GM19468 (cell line): ENCODE data around the gene UBE4A.

Source experiments
- ATAC-seq: cut with Tn5 transposase; IDR thresholded peaks from one replicate; pipeline ENCODE4 v1.9.1; 2021; ENCODE audit warnings: mild to moderate bottlenecking, moderate library complexity, moderate number of reproducible peaks; ENCODE audit not compliant: unreplicated experiment; ENCODE audit errors: extremely low read depth

The UBE4A gene

DNA sequence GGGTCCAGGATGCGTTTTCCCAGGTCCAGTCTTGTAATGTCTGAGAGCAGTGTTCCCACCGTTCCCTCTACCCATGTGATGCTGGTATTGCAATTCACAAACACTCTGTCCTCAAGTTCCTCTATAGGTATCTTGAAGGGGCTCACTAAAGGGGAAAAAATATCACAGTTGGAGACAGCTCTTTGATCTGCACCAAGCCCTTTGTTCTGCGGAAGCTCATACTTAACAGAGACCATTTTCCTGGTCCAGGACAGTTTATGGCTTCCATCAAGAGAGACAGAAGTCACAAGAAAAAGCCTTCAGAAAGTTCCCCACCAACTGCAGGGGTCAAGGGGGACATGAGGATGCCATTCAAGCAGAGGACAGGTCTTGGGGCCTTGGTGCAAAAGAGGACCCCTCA, 19.0 kb upstream of the UBE4A start:
- no peak for ATAC-seq

DNA sequence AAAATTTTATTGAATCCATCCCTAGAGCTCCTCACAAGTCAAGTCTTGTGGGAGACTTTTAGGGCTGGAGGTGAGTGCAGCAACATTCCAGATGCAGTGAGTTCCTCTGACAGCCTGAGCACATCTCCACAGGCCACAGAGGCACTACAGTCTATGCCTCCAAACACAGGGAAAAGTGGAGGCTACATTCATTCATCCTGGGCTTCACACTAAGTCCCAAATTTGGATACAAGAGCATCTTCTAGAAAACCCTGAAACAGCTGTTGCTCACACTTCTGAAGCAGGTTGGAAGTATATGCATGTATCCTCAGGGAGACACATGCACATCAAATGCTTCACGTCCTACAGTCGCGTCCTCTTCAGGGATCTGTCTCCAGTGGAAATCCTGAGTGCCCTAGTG, 18.1 kb upstream of the UBE4A start:
- no peak for ATAC-seq

GRCh38 chr11:118341815-118342489, 17.4 kb upstream of the UBE4A start:
- ATAC-seq: no peak

DNA sequence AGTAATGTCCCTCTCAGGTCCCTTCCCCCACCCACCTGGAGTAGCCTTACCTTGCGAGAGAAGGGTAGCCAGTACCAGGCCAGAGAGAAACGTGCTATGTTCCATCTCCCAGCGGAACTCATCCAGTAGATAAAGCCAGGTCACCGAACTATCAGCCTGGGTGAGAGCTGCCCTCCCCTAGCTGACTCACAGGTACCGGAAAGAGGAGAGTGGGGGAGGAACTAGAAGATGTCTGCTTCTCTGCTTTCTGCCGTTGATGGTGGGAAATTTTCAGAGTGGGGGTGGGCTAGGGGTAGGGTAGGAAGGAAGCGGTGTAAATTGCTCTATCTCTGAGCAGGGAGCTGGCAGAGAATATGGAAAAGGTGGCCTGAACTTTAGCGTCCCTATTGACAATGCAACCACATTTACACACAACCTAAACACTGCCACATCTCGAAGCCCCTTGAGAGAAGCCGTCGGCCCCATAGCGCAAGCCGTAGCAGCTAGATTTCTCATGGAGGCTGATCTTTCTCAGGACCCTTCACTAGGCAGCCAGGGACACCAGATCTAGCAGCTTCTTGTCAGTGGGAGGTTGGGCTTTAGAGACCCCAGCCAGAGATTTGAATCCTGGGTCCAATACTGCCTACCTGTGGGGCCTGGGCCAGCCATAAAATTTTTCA, 16.8 kb upstream of the UBE4A start, which contains the start of gene CD3D:
TSS of gene CD3D (minus strand) at position 203 of the 659 bp plus-strand sequence. CDS start at position 105, 98 bp downstream.
- ATAC-seq: no peak

DNA sequence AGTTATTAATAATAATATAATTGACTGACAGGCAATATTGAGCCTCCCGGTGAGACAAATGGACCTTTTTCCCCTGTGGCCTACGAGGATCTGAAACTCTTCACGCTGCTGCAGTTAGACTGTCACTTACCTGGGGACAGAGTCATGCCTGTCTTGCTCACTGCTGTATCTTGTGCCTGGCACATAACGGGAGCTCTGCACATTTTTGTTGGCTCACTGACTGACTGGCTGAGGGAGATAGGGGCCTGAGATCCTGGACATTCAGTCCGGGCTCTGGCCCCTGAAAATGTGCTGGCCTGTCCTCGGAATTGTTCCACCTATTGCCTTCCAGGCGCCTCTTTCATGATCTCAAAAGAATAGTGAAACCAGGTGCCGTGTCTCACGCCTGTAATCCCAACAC, 16.2 kb upstream of the UBE4A start:
- ATAC-seq: no peak

- no peak for ATAC-seq
Measured at GRCh38 chr11:118343981-118344515, 15.4 kb upstream of the UBE4A start, which contains the start of gene CD3G. TSS of gene CD3G (plus strand) at chr11:118344344. CDS start at chr11:118344424, 80 bp downstream.

GRCh38 chr11:118349475-118349874, 9.9 kb upstream of the UBE4A start:
- ATAC-seq: no peak

DNA sequence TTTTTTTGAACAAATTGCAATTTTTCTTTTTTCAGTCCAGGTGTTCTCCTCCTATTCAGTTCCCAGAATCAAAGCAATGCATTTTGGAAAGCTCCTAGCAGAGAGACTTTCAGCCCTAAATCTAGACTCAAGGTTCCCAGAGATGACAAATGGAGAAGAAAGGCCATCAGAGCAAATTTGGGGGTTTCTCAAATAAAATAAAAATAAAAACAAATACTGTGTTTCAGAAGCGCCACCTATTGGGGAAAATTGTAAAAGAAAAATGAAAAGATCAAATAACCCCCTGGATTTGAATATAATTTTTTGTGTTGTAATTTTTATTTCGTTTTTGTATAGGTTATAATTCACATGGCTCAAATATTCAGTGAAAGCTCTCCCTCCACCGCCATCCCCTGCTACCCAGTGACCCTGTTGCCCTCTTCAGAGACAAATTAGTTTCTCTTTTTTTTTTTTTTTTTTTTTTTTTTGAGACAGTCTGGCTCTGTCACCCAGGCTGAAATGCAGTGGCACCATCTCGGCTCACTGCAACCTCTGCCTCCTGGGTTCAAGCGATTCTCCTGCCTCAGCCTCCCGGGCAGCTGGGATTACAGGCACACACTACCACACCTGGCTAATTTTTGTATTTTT, 6.2 kb upstream of the UBE4A start:
- no peak for ATAC-seq

DNA sequence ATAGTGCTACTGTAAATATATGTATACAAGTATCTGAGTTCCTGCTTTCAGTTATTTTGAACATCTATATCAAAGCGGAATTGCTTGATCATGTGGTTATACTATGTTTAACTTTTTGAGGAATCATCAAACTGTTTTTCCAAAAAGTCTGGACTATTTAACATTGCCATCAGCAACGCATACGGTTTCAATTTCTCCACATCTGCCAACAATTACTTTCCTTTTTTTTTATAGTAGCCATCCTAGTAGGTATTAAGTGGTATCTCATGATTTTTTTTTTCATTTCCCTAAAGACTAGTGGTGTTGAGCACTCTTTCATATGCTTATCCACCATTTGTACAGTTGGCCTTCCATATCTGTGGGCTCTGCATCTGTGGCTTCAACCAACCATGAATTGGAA, 1.3 kb upstream of the UBE4A start:
- ATAC-seq: no peak

- ATAC-seq: no peak
Measured at GRCh38 chr11:118364956-118365615, 5.7 kb downstream of the UBE4A start.

- no peak for ATAC-seq
Measured at GRCh38 chr11:118366287-118366686, 6.9 kb downstream of the UBE4A start.

DNA sequence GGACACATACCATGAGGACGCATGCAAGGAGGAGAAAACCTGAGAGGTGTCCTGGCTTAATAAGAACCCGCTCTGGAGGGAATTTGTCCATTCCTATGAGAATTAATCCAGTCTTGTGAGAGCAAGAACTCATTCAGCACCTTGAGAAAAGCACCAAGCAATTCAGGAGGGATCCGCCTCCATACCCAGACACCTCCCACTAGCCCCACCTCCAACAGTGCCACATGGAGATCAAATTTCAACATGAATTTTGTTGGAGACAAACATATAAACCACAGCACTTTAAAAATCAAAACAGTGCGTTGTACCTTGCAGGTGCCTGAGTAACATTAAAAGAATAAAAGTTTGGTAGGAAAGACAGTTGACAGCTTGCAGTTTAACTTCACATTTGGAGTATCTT, 11.4 kb downstream of the UBE4A start:
- ATAC-seq: no peak

DNA sequence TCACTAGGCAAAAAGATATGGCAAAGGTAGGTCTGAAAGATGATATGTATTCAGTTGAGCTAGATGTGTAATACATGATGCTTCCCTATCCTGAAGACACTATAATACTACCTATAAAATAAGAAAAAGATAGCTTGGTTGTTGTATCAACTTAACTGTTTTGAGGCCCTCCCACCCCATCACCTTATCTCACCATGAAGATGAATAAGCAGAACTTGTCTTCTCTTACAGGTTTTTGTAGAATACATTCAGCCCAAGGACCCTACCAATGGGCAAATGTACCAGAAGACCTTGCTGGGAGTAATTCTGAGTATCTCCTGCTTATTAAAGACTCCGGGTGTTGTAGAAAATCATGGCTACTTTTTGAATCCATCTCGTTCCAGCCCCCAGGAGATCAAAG, 13.9 kb downstream of the UBE4A start:
- ATAC-seq: no peak

DNA sequence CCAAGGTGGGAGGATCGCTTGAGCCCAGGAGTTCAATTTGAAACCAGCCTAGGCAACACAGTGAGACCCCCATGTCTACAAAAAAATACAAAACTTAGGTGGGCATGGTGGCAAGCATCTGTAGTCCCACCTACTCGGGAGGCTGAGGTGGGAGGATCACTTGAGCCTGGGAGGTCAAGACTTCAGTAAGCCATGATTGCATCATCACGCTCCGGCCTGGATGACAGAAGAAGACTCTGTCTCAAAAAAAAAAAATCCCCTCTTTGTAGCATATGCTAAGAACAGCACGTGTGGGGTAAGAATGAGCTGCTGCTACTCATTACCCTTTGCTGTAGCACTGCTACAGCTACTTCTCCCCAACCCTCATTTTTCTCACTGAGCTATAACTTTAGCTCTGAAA, 14.5 kb downstream of the UBE4A start:
- ATAC-seq: no peak

GRCh38 chr11:118374729-118375128, 15.3 kb downstream of the UBE4A start:
- ATAC-seq: no peak

DNA sequence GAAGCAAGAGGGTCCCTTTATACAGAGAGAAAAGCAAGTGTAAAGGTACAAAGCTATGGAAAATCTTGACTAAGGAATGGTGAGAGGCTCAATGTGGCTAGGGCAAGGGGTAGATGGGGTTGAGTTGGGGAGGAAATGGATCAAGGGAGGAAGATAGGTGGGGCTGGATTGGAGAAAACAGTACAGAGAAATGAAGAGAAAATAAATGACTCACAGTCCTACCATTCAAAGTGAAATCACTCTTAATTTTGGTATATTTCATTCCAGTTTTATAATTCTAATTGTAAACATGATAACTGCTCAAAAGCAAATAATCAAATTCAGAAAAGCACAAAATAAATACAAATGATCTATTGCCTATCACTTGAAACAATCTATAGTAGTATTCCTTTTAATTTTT, 16.6 kb downstream of the UBE4A start:
- ATAC-seq: no peak

DNA sequence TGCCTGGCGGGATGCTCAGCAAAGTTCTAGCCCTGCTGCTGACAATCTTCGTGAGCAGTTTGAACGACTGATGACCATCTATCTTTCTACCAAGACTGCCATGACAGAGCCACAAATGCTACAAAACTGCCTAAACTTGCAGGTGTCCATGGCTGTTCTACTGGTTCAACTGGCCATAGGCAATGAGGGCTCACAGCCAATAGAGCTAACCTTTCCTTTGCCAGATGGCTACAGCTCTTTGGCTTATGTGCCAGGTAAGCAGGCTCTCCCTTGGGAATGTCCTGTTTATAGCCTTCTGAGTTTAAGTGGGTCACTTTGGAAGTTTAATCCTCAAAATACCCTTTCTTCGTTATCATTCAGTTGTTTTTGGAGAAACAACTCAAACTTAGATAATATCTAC, 20.1 kb downstream of the UBE4A start:
- ATAC-seq: no peak

GRCh38 chr11:118380571-118380970, 21.2 kb downstream of the UBE4A start:
- ATAC-seq: no peak

DNA sequence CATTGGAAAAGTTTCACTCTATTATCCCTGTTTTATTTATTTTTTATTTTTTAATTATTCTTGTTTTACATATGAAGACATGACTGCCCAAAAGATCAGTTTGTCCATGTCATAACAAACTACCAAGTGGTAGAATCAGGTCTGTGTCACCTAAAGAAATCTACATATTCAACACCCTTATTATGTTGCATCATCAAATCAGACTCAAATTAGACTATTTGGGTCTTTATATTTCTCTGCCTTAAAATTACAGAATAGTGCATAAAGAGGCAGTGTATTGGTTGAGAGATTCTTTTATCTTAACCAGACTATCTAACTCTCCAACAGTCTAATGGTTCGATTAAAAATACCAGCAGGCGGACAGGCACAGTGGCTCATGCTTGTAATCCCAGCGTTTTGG, 23.6 kb downstream of the UBE4A start:
- no peak for ATAC-seq

DNA sequence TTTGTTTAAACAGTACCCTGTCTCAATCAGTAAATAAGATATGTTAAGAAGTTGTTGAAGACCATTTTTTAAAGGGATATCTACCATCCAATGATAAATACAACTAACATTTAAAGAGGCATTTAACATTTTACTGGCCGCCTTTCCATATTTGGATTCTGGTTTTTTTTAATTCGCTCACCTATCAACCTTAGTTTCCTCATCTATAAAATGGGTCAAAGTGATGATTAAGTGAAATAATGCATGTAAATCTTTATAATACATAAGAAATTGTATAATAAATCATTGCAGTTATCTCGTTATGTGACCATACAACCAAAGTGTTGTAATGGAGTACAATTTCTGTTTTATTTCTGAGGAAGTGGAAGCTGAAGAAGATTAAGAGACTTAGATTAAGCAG, 24.3 kb downstream of the UBE4A start:
- no peak for ATAC-seq

DNA sequence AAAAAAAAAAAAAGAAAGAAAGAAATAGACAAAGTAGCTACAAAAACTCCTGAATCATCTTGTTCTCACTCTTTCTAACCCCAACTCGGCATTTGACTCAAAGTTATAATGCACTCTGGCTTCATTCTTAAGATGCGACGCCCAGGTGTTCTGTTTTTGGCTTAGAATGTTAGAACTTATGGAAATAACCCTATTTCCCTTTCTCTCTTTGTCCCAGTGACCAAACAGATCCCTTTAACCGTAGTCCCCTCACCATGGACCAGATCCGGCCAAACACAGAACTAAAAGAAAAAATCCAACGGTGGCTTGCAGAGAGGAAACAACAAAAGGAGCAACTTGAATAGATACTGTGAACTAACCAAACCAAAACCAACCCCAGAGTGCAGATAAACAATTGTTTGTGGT, 36.7 kb downstream of the UBE4A start:
- ATAC-seq: no peak
